Caco-2 (cell line): ENCODE data around the gene C1orf105. TPM values are rescaled to one million over a fixed set of nuclear protein-coding genes. Genes with fewer than 3 reads are reported as not detected.

Source experiments
- BruUV-seq: library from RNA; stranded (reverse); fragments of 400-500 nt; replicated peaks from 2 replicates; lab custom pipeline; 2021; lab: Mats Ljungman, UMichigan
- CTCF ChIA-PET: fragments of 300-600 bp; sonication (Branson Sonifier 250); formaldehyde crosslinking; loops from one replicate; lab custom pipeline; 2022; ENCODE audit warnings: antibody characterized with exemption; lab: Charles Lee
- POLR2A ChIA-PET: fragments of 300-600 bp; sonication (Branson Sonifier 250); formaldehyde crosslinking; loops from one replicate; lab custom pipeline; 2022; ENCODE audit warnings: antibody characterized with exemption; lab: Charles Lee
- DNase-seq, 2 experiments: peaks; one replicate each; pipeline versions ENCODE4 v3.0.0 to v3.0.0-alpha.2; 2020 to 2022
- H3K27me3 ChIP-seq: replicated peaks from 2 replicates; pipeline ENCODE4 v1.6.0; 2011; ENCODE audit warnings: low read length; ENCODE audit not compliant: control insufficient read depth, insufficient read depth
- H3K36me3 ChIP-seq: 2 replicates; pipeline ENCODE4 v1.5.1; 2011; ENCODE audit warnings: low read length; ENCODE audit not compliant: control insufficient read depth, insufficient read depth
- H3K4me1 ChIP-seq: fragments of 250-450 bp; sonication (Bioruptor Pico); 2 replicates; pipeline ENCODE4 v1.5.1; 2020; ENCODE audit warnings: mild to moderate bottlenecking
- H3K4me3 ChIP-seq: 2 replicates; pipeline ENCODE4 v1.5.1; 2011; ENCODE audit warnings: low read depth, mild to moderate bottlenecking, control low read depth, low read length
- H3K9me3 ChIP-seq: fragments of 250-450 bp; sonication (Bioruptor Pico); 2 replicates; pipeline ENCODE4 v1.5.1; 2020; ENCODE audit warnings: mild to moderate bottlenecking, moderate library complexity
- H3K27ac Mint-ChIP-seq: one replicate; pipeline ENCODE4 v1.8.0; 2022; ENCODE audit warnings: mixed read lengths; ENCODE audit not compliant: unreplicated experiment
- H3K27me3 Mint-ChIP-seq: one replicate; pipeline ENCODE4 v1.8.0; 2022; ENCODE audit warnings: mixed read lengths; ENCODE audit not compliant: insufficient read depth, unreplicated experiment
- H3K36me3 Mint-ChIP-seq: one replicate; pipeline ENCODE4 v1.8.0; 2022; ENCODE audit warnings: mild to moderate bottlenecking, mixed read lengths; ENCODE audit not compliant: insufficient read depth, unreplicated experiment
- H3K4me1 Mint-ChIP-seq: one replicate; pipeline ENCODE4 v1.8.0; 2022; ENCODE audit warnings: low read depth, mixed read lengths; ENCODE audit not compliant: unreplicated experiment
- H3K4me3 Mint-ChIP-seq: one replicate; pipeline ENCODE4 v1.8.0; 2022; ENCODE audit warnings: mild to moderate bottlenecking, moderate library complexity, mixed read lengths; ENCODE audit not compliant: unreplicated experiment
- H3K9me3 Mint-ChIP-seq: one replicate; pipeline ENCODE4 v1.8.0; 2022; ENCODE audit warnings: mixed read lengths; ENCODE audit not compliant: unreplicated experiment
- CTCF ChIP-seq, 2 experiments: fragments of 200-600 bp in 1 of 2; IDR thresholded peaks; 1 replicate in 1 of 2; 2 replicates in 1 of 2; pipeline versions ENCODE4 v1.5.1 to v1.8.0; 2011 to 2022; ENCODE audit warnings: antibody characterized with exemption in 1 of 2, control low read depth in 1 of 2, inconsistent platforms in 1 of 2, low read depth in 1 of 2, low read length in 1 of 2, mild to moderate bottlenecking in 1 of 2, moderate library complexity in 1 of 2; ENCODE audit not compliant: insufficient read depth in 1 of 2, severe bottlenecking in 1 of 2, unreplicated experiment in 1 of 2
- intact Hi-C: fragments of 100-400 bp; cut with micrococcal nuclease; formaldehyde crosslinking; loops from one replicate; pipeline ENCODE4 v1.10.0; 2022; ENCODE audit not compliant: unreplicated experiment
- total RNA-seq: library from RNA; stranded (reverse); gene quantifications from 2 replicates; pipeline ENCODE4 v1.2.3, GENCODE V29; 2022

The C1orf105 gene
- total RNA-seq, 1 experiment from 2014 or later = 0.82 TPM

DNA sequence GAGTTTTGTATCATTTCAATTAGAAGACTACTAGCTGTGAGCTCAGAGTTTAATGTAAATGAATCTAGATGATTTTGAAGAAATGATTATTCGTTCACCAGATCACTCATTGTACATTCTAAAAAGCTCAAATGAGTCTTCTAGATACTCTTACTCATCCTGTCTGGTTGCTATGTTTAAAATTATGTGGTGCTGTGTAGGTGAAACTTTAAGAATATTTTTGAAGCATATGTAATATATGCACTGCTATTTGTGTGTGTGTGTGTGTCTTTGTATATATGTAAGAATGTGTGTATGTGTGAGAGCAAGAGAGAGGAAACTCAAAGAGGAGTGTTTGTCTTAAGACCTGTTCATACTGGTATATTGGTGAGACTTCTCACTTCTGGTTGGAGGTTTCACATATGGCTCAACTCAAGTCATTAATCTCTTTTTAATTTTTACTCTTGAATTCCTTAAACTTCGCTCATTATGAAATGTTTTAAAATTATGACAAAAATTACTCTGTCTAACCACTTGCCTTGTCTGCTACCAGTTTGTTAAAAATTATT, 8.6 kb upstream of the C1orf105 start:
- TF ChIP-seq CTCF (IDR thresholded peaks at IDR 0.05; ENCODE audit: insufficient read depth in 1 of 2, low read depth in 1 of 2, low read length in 1 of 2, severe bottlenecking in 1 of 2, unreplicated experiment in 1 of 2) = no peak
- POLR2A ChIA-PET = no interaction called here
- Mint-ChIP-seq H3K27ac (no peak overlapping the region), H3K27me3 (no peaks in the 10 kb centered on the region), H3K9me3 (no peaks in the 10 kb centered on the region), H3K4me3 (no peak overlapping the region), H3K4me1 (no peaks in the 10 kb centered on the region), H3K36me3 (no peaks in the 10 kb centered on the region)
- Histone ChIP-seq H3K9me3 (no peaks in the 10 kb centered on the region), H3K4me1 (no peaks in the 10 kb centered on the region), H3K27me3 (no peaks in the 10 kb centered on the region), H3K36me3 (no peaks in the 10 kb centered on the region), H3K4me3 (no peak overlapping the region)
- intact Hi-C loops = no loop called here
- no peak for DNase-seq
- BruUV-seq = no TSS peak
- CTCF ChIA-PET = no interaction called here

DNA sequence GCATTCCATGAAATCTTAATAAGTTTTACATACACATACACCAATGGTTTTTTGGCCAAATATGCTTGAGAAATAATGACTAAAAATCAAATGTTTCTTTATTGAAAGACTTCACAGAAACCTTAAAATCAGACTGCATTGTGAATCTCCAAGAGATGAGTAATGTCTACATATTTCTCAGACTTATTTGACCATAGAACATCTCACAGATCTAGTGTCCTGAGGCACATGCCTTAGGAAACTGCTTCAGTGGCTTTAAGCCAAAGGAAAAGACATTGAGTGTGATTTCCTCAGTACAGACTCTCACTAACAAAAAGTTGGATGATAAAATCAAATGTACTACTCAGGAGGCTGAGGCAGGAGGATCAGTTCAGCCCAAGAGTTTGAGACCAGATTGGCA, 6.2 kb upstream of the C1orf105 start:
- no peaks in the 10 kb centered on the region for H3K27me3 Mint-ChIP-seq
- no TSS peak for BruUV-seq
- Histone ChIP-seq H3K4me3 (no peak overlapping the region), H3K9me3 (no peaks in the 10 kb centered on the region), H3K27me3 (no peaks in the 10 kb centered on the region), H3K4me1 (peaks cover 9% of the 10 kb centered on the region; the same call in 1 of the 2 replicates), H3K36me3 (no peaks in the 10 kb centered on the region)
- no peak for TF ChIP-seq CTCF (IDR thresholded peaks at IDR 0.05; ENCODE audit: insufficient read depth in 1 of 2, low read depth in 1 of 2, low read length in 1 of 2, severe bottlenecking in 1 of 2, unreplicated experiment in 1 of 2)
- intact Hi-C loops = no loop called here
- no peaks in the 10 kb centered on the region for H3K9me3 Mint-ChIP-seq
- H3K36me3 Mint-ChIP-seq = no peaks in the 10 kb centered on the region
- ChIA-PET CTCF (interaction anchor here (0.7 kb wide), 1 partner anchor 563 kb away, joined by 3 read pairs; no protein-coding TSS in a partner anchor), POLR2A (no interaction called here)
- no peak for DNase-seq
- no peak overlapping the region for H3K4me3 Mint-ChIP-seq
- H3K4me1 Mint-ChIP-seq = peaks cover 8% of the 10 kb centered on the region
- no peak overlapping the region for H3K27ac Mint-ChIP-seq

DNA sequence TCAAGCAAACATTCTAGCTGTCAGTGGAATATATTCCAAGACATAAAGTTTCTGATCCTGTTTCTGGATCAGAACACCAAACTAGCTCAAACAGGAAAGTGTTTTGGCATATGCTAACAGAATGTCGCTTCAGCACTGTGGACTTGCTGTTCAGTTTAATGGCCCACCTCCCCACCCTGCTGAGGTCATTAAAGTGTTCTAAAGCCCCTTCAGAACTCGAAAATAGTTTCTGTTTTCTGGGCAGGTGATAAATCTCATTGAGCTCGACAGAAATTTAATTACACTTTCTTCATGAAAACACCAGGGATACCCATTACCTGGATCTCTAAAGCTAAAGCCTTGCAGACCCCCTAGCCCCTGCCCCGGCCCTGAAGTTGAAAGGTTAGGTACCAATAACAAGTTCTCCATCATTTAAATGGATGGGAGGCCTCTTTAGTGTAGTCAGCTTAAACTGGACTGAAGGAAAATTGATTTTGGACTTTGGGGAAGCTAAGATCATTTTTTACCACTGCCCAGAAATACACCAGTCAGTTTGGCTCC, 3.9 kb upstream of the C1orf105 start:
- intact Hi-C loops = no loop called here
- H3K4me3 ChIP-seq = no peak overlapping the region
- CTCF ChIA-PET = no interaction called here
- Mint-ChIP-seq H3K27ac (no peak overlapping the region), H3K9me3 (no peaks in the 10 kb centered on the region), H3K4me3 (no peak overlapping the region), H3K36me3 (no peaks in the 10 kb centered on the region), H3K4me1 (peaks cover 8% of the 10 kb centered on the region), H3K27me3 (no peaks in the 10 kb centered on the region)
- POLR2A ChIA-PET = no interaction called here
- no peaks in the 10 kb centered on the region for H3K36me3 ChIP-seq
- no peak for TF ChIP-seq CTCF (IDR thresholded peaks at IDR 0.05; ENCODE audit: insufficient read depth in 1 of 2, low read depth in 1 of 2, low read length in 1 of 2, severe bottlenecking in 1 of 2, unreplicated experiment in 1 of 2)
- BruUV-seq = no TSS peak
- H3K27me3 ChIP-seq = no peaks in the 10 kb centered on the region
- DNase-seq = no peak
- H3K9me3 ChIP-seq = no peaks in the 10 kb centered on the region
- peaks cover 9% of the 10 kb centered on the region; the same call in 1 of the 2 replicates for H3K4me1 ChIP-seq
